ENCODE measurements around the gene EDARADD.

EDARADD gene

GRCh38 chr1:236391008-236391407, 3.1 kb upstream of the EDARADD start:
- no peak overlapping the region for H3K27ac ChIP-seq
- DNase-seq (ENCODE audit: low read depth, low spot score): no peak

GRCh38 chr1:236392182-236392581, 1.9 kb upstream of the EDARADD start:
- H3K27ac ChIP-seq: no peak overlapping the region
- DNase-seq (ENCODE audit: low read depth, low spot score): no peak

- DNase-seq (ENCODE audit: low read depth, low spot score): no peak
- peak overlapping the region; percentile 26 for H3K27ac ChIP-seq
Measured at GRCh38 chr1:236394879-236395229, 768 bp downstream of the EDARADD start.

GRCh38 chr1:236395230-236395946, 1.3 kb downstream of the EDARADD start:
- peak overlapping the region; percentile 26 for H3K27ac ChIP-seq
- DNase-seq (ENCODE audit: low read depth, low spot score): no peak

GRCh38 chr1:236395947-236396664, 2.0 kb downstream of the EDARADD start:
- DNase-seq (ENCODE audit: low read depth, low spot score): no peak
- H3K27ac ChIP-seq: peak overlapping the region; percentile 26

GRCh38 chr1:236396665-236397043, 2.6 kb downstream of the EDARADD start:
- DNase-seq (ENCODE audit: low read depth, low spot score): no peak
- H3K27ac ChIP-seq: no peak overlapping the region

- DNase-seq (ENCODE audit: low read depth, low spot score): no peak
- H3K27ac ChIP-seq: no peak overlapping the region
Measured at GRCh38 chr1:236397173-236397759, 3.2 kb downstream of the EDARADD start.

- no peak overlapping the region for H3K27ac ChIP-seq
- DNase-seq (ENCODE audit: low read depth, low spot score): no peak
Measured at GRCh38 chr1:236398538-236398937, 4.5 kb downstream of the EDARADD start.

GRCh38 chr1:236400061-236400603, 6.0 kb downstream of the EDARADD start:
- DNase-seq (ENCODE audit: low read depth, low spot score): no peak
- H3K27ac ChIP-seq: no peak overlapping the region

GRCh38 chr1:236401698-236402097, 7.6 kb downstream of the EDARADD start:
- H3K27ac ChIP-seq: no peak overlapping the region
- DNase-seq (ENCODE audit: low read depth, low spot score): no peak

- H3K27ac ChIP-seq: no peak overlapping the region
- DNase-seq (ENCODE audit: low read depth, low spot score): no peak
Measured at GRCh38 chr1:236403905-236404696, 10.0 kb downstream of the EDARADD start.

- no peak overlapping the region for H3K27ac ChIP-seq
- no peak for DNase-seq (ENCODE audit: low read depth, low spot score)
Measured at GRCh38 chr1:236407059-236407458, 13.0 kb downstream of the EDARADD start.

- no peak for DNase-seq (ENCODE audit: low read depth, low spot score)
- no peak overlapping the region for H3K27ac ChIP-seq
Measured at GRCh38 chr1:236413688-236414087, 19.6 kb downstream of the EDARADD start.

- DNase-seq (ENCODE audit: low read depth, low spot score): no peak
- H3K27ac ChIP-seq: no peak overlapping the region
Measured at GRCh38 chr1:236416165-236416564, 22.1 kb downstream of the EDARADD start.

GRCh38 chr1:236417336-236417735, 23.2 kb downstream of the EDARADD start:
- DNase-seq (ENCODE audit: low read depth, low spot score): no peak
- no peak overlapping the region for H3K27ac ChIP-seq

GRCh38 chr1:236419502-236419901, 25.4 kb downstream of the EDARADD start:
- no peak for DNase-seq (ENCODE audit: low read depth, low spot score)

GRCh38 chr1:236421022-236421421, 26.9 kb downstream of the EDARADD start:
- DNase-seq (ENCODE audit: low read depth, low spot score): peak; percentile 20
- no peak overlapping the region for H3K27ac ChIP-seq

More at GRCh38 chr1:236419502-236419901, 25.4 kb downstream of the EDARADD start:
- no peak overlapping the region for H3K27ac ChIP-seq

GRCh38 chr1:236421850-236422516, 27.9 kb downstream of the EDARADD start:
- H3K27ac ChIP-seq: no peak overlapping the region
- no peak for DNase-seq (ENCODE audit: low read depth, low spot score)

- DNase-seq (ENCODE audit: low read depth, low spot score): no peak
- H3K27ac ChIP-seq: no peak overlapping the region
Measured at GRCh38 chr1:236422517-236422876, 28.4 kb downstream of the EDARADD start.
